B cell (primary cell): Measurements from ENCODE around the gene SNAPC1. TPM values are rescaled to one million over a fixed set of nuclear protein-coding genes. Genes with fewer than 3 reads are reported as not detected.

Experiments
- ATAC-seq: fragments of 200-7000 bp; cut with Tn5 transposase; one replicate; pipeline ENCODE4 v1.10.0; 2021; ENCODE audit warnings: low read depth, mild to moderate bottlenecking, moderate number of reproducible peaks, moderate library complexity
- CTCF ChIA-PET: fragments of 350-600 bp; sonication (Branson Sonifier 250); formaldehyde crosslinking; loops from one replicate; lab custom pipeline; 2021; ENCODE audit warnings: antibody characterized with exemption, inconsistent platforms; lab: Charles Lee
- POLR2A ChIA-PET: fragments of 350-600 bp; sonication (Branson Sonifier 250); formaldehyde crosslinking; loops from one replicate; lab custom pipeline; 2021; ENCODE audit warnings: antibody characterized with exemption; lab: Charles Lee
- DNase-seq: peaks from one replicate; pipeline ENCODE4 v3.0.0; 2013
- H2AFZ ChIP-seq: 2 replicates; pipeline ENCODE4 v1.6.1; 2012; ENCODE audit warnings: mild to moderate bottlenecking, low read depth, low read length; ENCODE audit not compliant: insufficient read depth, poor library complexity, severe bottlenecking
- H3K27ac ChIP-seq, 2 donors: 1 replicate in 1 of 2; 2 replicates in 1 of 2; pipeline ENCODE4 v1.5.1; 2012 to 2013; ENCODE audit warnings: low read length in 2 of 2, mild to moderate bottlenecking in 2 of 2, moderate library complexity in 1 of 2
- H3K27me3 ChIP-seq, 4 experiments: fragments of 200-600 bp in 1 of 4; sonication (generic) in 1 of 4; replicated peaks in 1 of 4; 1 replicate in 2 of 4; 2 replicates in 2 of 4; pipeline versions ENCODE4 v1.6.1 to v1.7.0; 2013 to 2016; ENCODE audit warnings: low read length in 3 of 4, mild to moderate bottlenecking in 2 of 4, mixed read lengths in 1 of 4, moderate library complexity in 1 of 4; ENCODE audit not compliant: insufficient read depth in 4 of 4, control insufficient read depth in 3 of 4; ENCODE audit errors: control extremely low read depth in 1 of 4
- H3K36me3 ChIP-seq, 2 experiments: replicated peaks in 1 of 2; 1 replicate in 1 of 2; 2 replicates in 1 of 2; pipeline versions ENCODE4 v1.6.1 to v1.7.1; 2013; ENCODE audit warnings: low read length in 1 of 2; ENCODE audit not compliant: insufficient read depth in 2 of 2, control insufficient read depth in 1 of 2; ENCODE audit errors: control extremely low read depth in 1 of 2, extremely low read depth in 1 of 2
- H3K4me1 ChIP-seq, 2 donors: fragments of 200-600 bp in 1 of 2; sonication (generic) in 1 of 2; 1 replicate in 1 of 2; 2 replicates in 1 of 2; pipeline versions ENCODE4 v1.5.1 to v1.6.1; 2013 to 2017; ENCODE audit warnings: low read length in 2 of 2; ENCODE audit not compliant: control insufficient read depth in 2 of 2, insufficient read depth in 2 of 2
- H3K4me2 ChIP-seq: replicated peaks from 2 replicates; pipeline ENCODE3; 2012; ENCODE audit warnings: mild to moderate bottlenecking, low read depth, low read length; ENCODE audit not compliant: poor library complexity, severe bottlenecking
- H3K4me3 ChIP-seq, 5 experiments: fragments of 200-600 bp in 1 of 5; sonication (generic) in 1 of 5; 1 replicate in 3 of 5; 2 replicates in 2 of 5; pipeline versions ENCODE4 v1.5.1 to v1.7.0; 2011 to 2016; ENCODE audit warnings: low read length in 4 of 5, mild to moderate bottlenecking in 4 of 5, low read depth in 2 of 5, control low read depth in 1 of 5, moderate library complexity in 1 of 5; ENCODE audit not compliant: insufficient read depth in 1 of 5; ENCODE audit errors: control extremely low read depth in 1 of 5, extremely low read depth in 1 of 5
- H3K79me2 ChIP-seq: fragments of 200-600 bp; sonication (generic); one replicate; pipeline ENCODE4 v1.6.0; 2016; ENCODE audit warnings: low read length; ENCODE audit not compliant: control insufficient read depth, insufficient read depth
- H3K9ac ChIP-seq: fragments of 200-600 bp; sonication (generic); 2 replicates; pipeline ENCODE4 v1.6.1; 2017; ENCODE audit warnings: mild to moderate bottlenecking, low read length, moderate library complexity
- H3K9me3 ChIP-seq, 3 donors: one replicate each; pipeline versions ENCODE4 v1.6.1 to v1.7.1; 2013; ENCODE audit warnings: low read length in 2 of 3; ENCODE audit not compliant: control insufficient read depth in 2 of 3, insufficient read depth in 1 of 3; ENCODE audit errors: control extremely low read depth in 1 of 3
- H4K20me1 ChIP-seq: 2 replicates; pipeline ENCODE4 v1.6.0; 2012; ENCODE audit warnings: mild to moderate bottlenecking, low read length; ENCODE audit not compliant: insufficient read depth, control insufficient read depth, poor library complexity, severe bottlenecking
- H3K27ac Mint-ChIP-seq: one replicate; pipeline ENCODE4 v1.8.0; 2021; ENCODE audit warnings: mixed read lengths
- H3K27me3 Mint-ChIP-seq: one replicate; pipeline ENCODE4 v1.8.0; 2021; ENCODE audit warnings: mixed read lengths
- H3K4me1 Mint-ChIP-seq: one replicate; pipeline ENCODE4 v1.8.0; 2021; ENCODE audit warnings: mixed read lengths
- H3K4me3 Mint-ChIP-seq: one replicate; pipeline ENCODE4 v1.8.0; 2021; ENCODE audit warnings: mixed read lengths
- H3K9me3 Mint-ChIP-seq: one replicate; pipeline ENCODE4 v1.8.0; 2022; ENCODE audit warnings: mixed read lengths; ENCODE audit not compliant: insufficient read depth
- CTCF ChIP-seq: fragments of 200-600 bp; IDR thresholded peaks from one replicate; pipeline ENCODE4 v1.8.0; 2022; ENCODE audit warnings: antibody characterized with exemption, mild to moderate bottlenecking
- EZH2 ChIP-seq: IDR thresholded peaks from 2 replicates; pipeline ENCODE4 v1.6.1; 2012; ENCODE audit warnings: borderline replicate concordance, low read depth, mild to moderate bottlenecking, moderate library complexity, low read length; ENCODE audit not compliant: insufficient read depth, poor library complexity, severe bottlenecking
- WGBS: methylation state at CpG from one replicate; pipeline ENCODE4 v1.1.5; 2013; ENCODE audit warnings: missing lambda C conversion rate; ENCODE audit not compliant: insufficient coverage; 5-methylcytosine and 5-hydroxymethylcytosine counted together
- intact Hi-C: fragments of 100-400 bp; cut with micrococcal nuclease; formaldehyde crosslinking; loops from one replicate; pipeline ENCODE4 v1.10.0; 2022
- polyA plus RNA-seq: library from polyadenylated mRNA; depleted of rRNA; stranded (reverse); fragments of >200 nt; gene quantifications from 2 replicates; pipeline ENCODE4 v1.2.3, GENCODE V29; 2012
- total RNA-seq, 2 donors: library from RNA; stranded (reverse); fragments of 120-200 nt in 1 of 2; gene quantifications; 1 replicate in 1 of 2; 2 replicates in 1 of 2; pipeline versions ENCODE4 v1.2.3 to v1.2.4, GENCODE V29; 2013 to 2022

SNAPC1 gene
- total and polyA plus RNA-seq, 2 donors (not counting 1 experiment from before 2014, with no cell fraction given): 2.6 to 7.1 TPM

- peak; percentile 97 for ATAC-seq
- peaks cover 5% of the 10 kb centered on the region for H3K27me3 Mint-ChIP-seq
- Histone ChIP-seq H3K27ac (no peak overlapping the region), H3K4me2 (no peak overlapping the region), H3K36me3 (no peaks in the 10 kb centered on the region), H4K20me1 (no peaks in the 10 kb centered on the region), H3K79me2 (no peaks in the 10 kb centered on the region), H2AFZ (no peak overlapping the region), H3K27me3 (no peaks in the 10 kb centered on the region), H3K4me1 (peaks cover 0 to 7% of the 10 kb centered on the region in 2 donors), H3K9ac (no peak overlapping the region), H3K4me3 (no peak overlapping the region), H3K9me3 (no peaks in the 10 kb centered on the region)
- WGBS: 27% methylated on average over 5 of the region's 10 CpGs
- ChIA-PET CTCF (interaction anchor here (0.6 to 6.9 kb wide), 97 partner anchors 8 to 951 kb away, joined by 3 to 287 read pairs (median 4); partner anchors contain the start of genes HIF1A and SNAPC1), POLR2A (no interaction called here)
- no peaks in the 10 kb centered on the region for H3K9me3 Mint-ChIP-seq
- no peak overlapping the region for H3K4me3 Mint-ChIP-seq
- TF ChIP-seq CTCF (peak; percentile 93), EZH2 (no peak)
- no peaks in the 10 kb centered on the region for H3K4me1 Mint-ChIP-seq
- intact Hi-C loops: loop anchor here (1.0 to 2.0 kb wide), 6 partner anchors 107 to 568 kb away; no protein-coding TSS in a partner anchor
- DNase-seq: peak; percentile 84
- no peak overlapping the region for H3K27ac Mint-ChIP-seq
Observed at GRCh38 chr14:61837336-61838229, 75.4 kb downstream of the SNAPC1 start.
